ENCODE data around the gene LZTS2.

DNA sequence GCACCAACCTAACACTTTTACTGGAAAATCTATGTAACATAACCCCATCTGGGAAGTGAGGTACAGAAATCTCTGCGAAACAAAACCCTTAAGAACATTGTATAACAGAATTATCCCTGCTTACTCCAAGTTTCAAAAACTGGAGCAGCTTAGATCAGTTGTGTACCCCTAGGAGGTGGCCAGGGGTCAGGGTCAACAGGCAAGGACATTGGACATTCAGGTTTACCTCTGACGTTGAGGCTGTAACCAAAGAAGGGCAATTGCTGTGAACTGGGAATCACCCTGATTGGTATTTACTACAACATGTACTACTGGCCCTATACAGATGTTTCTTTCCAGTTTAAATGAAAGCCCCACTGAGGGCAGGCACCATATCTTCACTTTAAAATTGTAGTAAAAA, 44.5 kb downstream of the LZTS2 start:
- TF ChIP-seq, protein P1, sequence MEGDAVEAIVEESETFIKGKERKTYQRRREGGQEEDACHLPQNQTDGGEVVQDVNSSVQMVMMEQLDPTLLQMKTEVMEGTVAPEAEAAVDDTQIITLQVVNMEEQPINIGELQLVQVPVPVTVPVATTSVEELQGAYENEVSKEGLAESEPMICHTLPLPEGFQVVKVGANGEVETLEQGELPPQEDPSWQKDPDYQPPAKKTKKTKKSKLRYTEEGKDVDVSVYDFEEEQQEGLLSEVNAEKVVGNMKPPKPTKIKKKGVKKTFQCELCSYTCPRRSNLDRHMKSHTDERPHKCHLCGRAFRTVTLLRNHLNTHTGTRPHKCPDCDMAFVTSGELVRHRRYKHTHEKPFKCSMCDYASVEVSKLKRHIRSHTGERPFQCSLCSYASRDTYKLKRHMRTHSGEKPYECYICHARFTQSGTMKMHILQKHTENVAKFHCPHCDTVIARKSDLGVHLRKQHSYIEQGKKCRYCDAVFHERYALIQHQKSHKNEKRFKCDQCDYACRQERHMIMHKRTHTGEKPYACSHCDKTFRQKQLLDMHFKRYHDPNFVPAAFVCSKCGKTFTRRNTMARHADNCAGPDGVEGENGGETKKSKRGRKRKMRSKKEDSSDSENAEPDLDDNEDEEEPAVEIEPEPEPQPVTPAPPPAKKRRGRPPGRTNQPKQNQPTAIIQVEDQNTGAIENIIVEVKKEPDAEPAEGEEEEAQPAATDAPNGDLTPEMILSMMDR (conservative IDR thresholded peaks at IDR 0.05 in 1 of 2, IDR thresholded peaks at IDR 0.05 in 1 of 2; ENCODE audit: extremely low read depth in 1 of 2, insufficient read depth in 1 of 2, low read depth in 1 of 2, low read length in 2 of 2): no peak
- TF ChIP-seq EZH2 (IDR thresholded peaks at IDR 0.05; ENCODE audit: borderline replicate concordance, low read length): no peak
